ENCODE measurements around the gene FOXP1.

Gene FOXP1

DNA sequence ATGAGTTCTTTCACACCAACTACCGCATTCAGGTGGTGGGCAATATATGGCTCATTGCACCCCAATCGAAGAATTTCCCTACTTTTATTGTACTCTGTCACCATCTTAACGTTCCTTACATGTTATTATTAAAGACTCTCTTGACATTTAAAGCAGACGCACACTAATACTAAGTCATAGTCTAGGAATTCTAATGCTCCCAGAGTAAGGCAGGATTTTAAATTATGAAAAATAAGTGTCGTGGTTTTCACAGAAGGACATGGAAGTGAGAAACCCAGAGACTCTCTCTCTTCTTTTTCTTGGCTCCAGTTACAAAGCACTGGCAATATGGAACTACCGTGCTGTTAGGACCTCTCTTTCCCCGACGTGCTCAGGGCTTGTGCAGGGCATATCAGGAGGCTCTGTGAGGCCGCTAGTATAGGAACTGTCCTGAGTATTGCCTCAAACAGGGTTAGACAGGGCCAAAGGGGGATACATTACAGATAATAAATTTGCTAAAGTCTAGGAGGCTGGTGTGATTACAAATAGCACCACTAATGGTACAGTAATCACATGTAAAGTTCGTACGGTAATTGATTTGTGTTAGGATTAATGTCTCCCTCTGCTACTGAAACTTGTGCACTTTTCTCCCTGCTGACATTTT, 590.8 kb downstream of the FOXP1 start:
- Histone ChIP-seq H3K4me1 (ENCODE audit: control insufficient read depth in 1 of 2, insufficient read depth in 1 of 2, low read depth in 1 of 2, low read length in 1 of 2) (peaks cover 10 to 12% of the 10 kb centered on the region in 2 experiments), H3K36me3 (peaks cover 32% of the 10 kb centered on the region), H3K9me3 (no peaks in the 10 kb centered on the region), H3K27ac (no peak overlapping the region), H3K4me3 (ENCODE audit: low read depth in 1 of 2, low read length in 1 of 2) (no peak overlapping the region), H3K27me3 (no peaks in the 10 kb centered on the region)
- TF ChIP-seq, protein P1, sequence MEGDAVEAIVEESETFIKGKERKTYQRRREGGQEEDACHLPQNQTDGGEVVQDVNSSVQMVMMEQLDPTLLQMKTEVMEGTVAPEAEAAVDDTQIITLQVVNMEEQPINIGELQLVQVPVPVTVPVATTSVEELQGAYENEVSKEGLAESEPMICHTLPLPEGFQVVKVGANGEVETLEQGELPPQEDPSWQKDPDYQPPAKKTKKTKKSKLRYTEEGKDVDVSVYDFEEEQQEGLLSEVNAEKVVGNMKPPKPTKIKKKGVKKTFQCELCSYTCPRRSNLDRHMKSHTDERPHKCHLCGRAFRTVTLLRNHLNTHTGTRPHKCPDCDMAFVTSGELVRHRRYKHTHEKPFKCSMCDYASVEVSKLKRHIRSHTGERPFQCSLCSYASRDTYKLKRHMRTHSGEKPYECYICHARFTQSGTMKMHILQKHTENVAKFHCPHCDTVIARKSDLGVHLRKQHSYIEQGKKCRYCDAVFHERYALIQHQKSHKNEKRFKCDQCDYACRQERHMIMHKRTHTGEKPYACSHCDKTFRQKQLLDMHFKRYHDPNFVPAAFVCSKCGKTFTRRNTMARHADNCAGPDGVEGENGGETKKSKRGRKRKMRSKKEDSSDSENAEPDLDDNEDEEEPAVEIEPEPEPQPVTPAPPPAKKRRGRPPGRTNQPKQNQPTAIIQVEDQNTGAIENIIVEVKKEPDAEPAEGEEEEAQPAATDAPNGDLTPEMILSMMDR (IDR thresholded peaks at IDR 0.05) = no peak

DNA sequence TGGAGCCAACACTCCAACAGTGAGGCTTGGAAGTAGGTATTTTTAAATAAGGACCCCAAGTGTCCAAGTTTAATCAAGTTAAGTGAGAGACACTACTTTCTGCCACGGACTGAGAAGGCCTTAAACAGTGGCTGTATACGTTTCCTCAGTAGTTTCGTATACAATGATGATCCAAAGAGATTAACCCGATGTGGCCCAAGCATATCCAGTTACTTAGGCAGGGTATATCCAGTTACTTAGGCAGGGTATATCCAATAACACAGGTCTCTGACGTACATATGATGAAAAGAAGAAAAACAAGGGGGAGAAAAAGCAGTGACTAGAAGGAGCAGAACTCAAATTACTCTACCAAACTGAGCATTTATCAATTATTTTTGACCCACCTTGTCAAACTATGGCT, 591.4 kb downstream of the FOXP1 start:
- H3K27me3 ChIP-seq = no peaks in the 10 kb centered on the region
- no peak overlapping the region for H3K27ac ChIP-seq
- H3K9me3 ChIP-seq = no peaks in the 10 kb centered on the region
- H3K4me1 ChIP-seq (ENCODE audit: control insufficient read depth in 1 of 2, insufficient read depth in 1 of 2, low read depth in 1 of 2, low read length in 1 of 2) = peaks cover 12 to 14% of the 10 kb centered on the region in 2 experiments
- H3K4me3 ChIP-seq (ENCODE audit: low read depth in 1 of 2, low read length in 1 of 2) = no peak overlapping the region
- H3K36me3 ChIP-seq = peaks cover 32% of the 10 kb centered on the region
- TF ChIP-seq, protein P1 (IDR thresholded peaks at IDR 0.05) = no peak

DNA sequence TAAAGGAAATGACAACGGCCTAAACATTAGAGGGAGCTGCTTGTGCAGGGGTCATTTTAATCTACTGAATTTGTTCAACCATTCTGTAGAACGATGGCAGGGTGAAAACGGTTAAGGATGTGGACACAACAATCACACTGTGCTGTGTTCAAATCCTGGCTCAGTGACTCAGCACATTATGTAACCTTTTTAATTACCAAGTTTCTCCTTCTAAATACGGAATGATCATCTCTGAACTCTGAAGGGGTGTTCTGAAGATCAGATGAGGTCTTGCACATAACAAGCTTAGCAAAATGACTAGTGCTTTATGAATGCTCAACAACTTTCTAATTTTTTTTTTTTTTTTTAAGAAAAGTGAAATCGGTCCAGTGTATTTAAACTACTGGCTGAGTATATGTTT, 592.8 kb downstream of the FOXP1 start:
- H3K4me1 ChIP-seq (ENCODE audit: control insufficient read depth in 1 of 2, insufficient read depth in 1 of 2, low read depth in 1 of 2, low read length in 1 of 2) = peaks cover 12 to 14% of the 10 kb centered on the region in 2 experiments
- H3K4me3 ChIP-seq (ENCODE audit: low read depth in 1 of 2, low read length in 1 of 2) = no peak overlapping the region
- no peak overlapping the region for H3K27ac ChIP-seq
- no peaks in the 10 kb centered on the region for H3K9me3 ChIP-seq
- peaks cover 39% of the 10 kb centered on the region for H3K36me3 ChIP-seq
- TF ChIP-seq, protein P1 (IDR thresholded peaks at IDR 0.05) = no peak
- no peaks in the 10 kb centered on the region for H3K27me3 ChIP-seq

DNA sequence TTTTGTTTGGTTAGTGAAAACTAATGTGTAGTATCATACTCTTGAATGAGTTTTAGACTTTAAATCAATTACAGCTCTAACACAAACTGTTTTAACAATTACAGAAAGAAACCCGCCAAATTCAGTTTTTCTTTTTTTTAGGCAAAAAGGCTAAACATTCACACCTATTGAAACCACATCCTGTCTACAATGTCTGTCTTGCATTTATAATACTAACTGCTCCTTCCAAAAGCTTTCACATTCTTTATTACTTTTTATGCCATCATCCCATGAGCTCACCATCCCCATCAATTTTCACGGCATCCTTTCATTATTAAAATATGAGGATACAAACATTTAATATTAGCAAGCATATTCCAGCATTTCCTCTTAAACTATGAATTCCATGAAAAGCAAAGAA, 593.3 kb downstream of the FOXP1 start:
- peaks cover 43% of the 10 kb centered on the region for H3K36me3 ChIP-seq
- no peaks in the 10 kb centered on the region for H3K27me3 ChIP-seq
- peaks cover 12 to 14% of the 10 kb centered on the region in 2 experiments for H3K4me1 ChIP-seq (ENCODE audit: control insufficient read depth in 1 of 2, insufficient read depth in 1 of 2, low read depth in 1 of 2, low read length in 1 of 2)
- H3K27ac ChIP-seq = no peak overlapping the region
- H3K9me3 ChIP-seq = no peaks in the 10 kb centered on the region
- TF ChIP-seq, protein P1 (IDR thresholded peaks at IDR 0.05) = no peak
- no peak overlapping the region for H3K4me3 ChIP-seq (ENCODE audit: low read depth in 1 of 2, low read length in 1 of 2)

DNA sequence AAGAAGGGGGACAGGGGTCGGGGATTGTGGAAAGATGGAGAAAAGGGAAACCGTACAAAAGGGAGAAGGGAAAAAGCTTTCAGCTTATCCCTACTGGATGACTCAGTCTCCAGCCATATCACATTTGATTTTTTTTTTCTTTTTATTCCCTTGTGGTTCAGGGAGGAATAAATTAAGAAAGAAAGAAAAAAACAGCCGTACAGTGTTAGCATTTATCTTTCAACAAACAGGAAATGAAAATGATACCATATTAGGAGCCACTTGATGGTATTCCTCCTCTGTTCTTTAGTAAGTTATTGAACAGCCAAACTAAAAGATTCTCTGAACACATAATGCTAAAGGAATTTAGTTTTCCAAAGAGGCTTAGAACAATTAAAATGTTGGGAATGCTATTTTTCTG, 594.4 kb downstream of the FOXP1 start:
- no peak overlapping the region for H3K27ac ChIP-seq
- H3K27me3 ChIP-seq = no peaks in the 10 kb centered on the region
- TF ChIP-seq, protein P1 (IDR thresholded peaks at IDR 0.05) = no peak
- peaks cover 12 to 14% of the 10 kb centered on the region in 2 experiments for H3K4me1 ChIP-seq (ENCODE audit: control insufficient read depth in 1 of 2, insufficient read depth in 1 of 2, low read depth in 1 of 2, low read length in 1 of 2)
- H3K36me3 ChIP-seq = peaks cover 52% of the 10 kb centered on the region
- H3K4me3 ChIP-seq (ENCODE audit: low read depth in 1 of 2, low read length in 1 of 2) = no peak overlapping the region
- no peaks in the 10 kb centered on the region for H3K9me3 ChIP-seq
